ENCODE results near the gene SLC41A2. TPM values are rescaled to one million over a fixed set of nuclear protein-coding genes. Genes with fewer than 3 reads are reported as not detected.

The SLC41A2 gene
- total and polyA plus RNA-seq, 4 donors = 7.7 to 235 (median 25.2) TPM

- H3K4me3 ChIP-seq (ENCODE audit: low read depth in 1 of 3, low read length in 3 of 3) = no peak overlapping the region
- TF ChIP-seq NR2F2 (IDR thresholded peaks at IDR 0.05) = no peak
- no peak for TF ChIP-seq JUND (IDR thresholded peaks at IDR 0.05)
- no peak for TF ChIP-seq MAX (IDR thresholded peaks at IDR 0.05)
- TF ChIP-seq ZBTB33 (IDR thresholded peaks at IDR 0.05) = no peak
- TF ChIP-seq FOXA2 (IDR thresholded peaks at IDR 0.05) = no peak
- TF ChIP-seq HNF4G (IDR thresholded peaks at IDR 0.05) = no peak
- TF ChIP-seq RAD21 (IDR thresholded peaks at IDR 0.05) = no peak
- TF ChIP-seq ATF3 (IDR thresholded peaks at IDR 0.05) = no peak
- TF ChIP-seq FOXA1 (IDR thresholded peaks at IDR 0.05) = no peak
- no peak for TF ChIP-seq HNF4A (conservative IDR thresholded peaks at IDR 0.05)
- no peaks in the 10 kb centered on the region for H3K27me3 ChIP-seq (ENCODE audit: control insufficient read depth in 4 of 4, insufficient read depth in 4 of 4, low read length in 3 of 4)
- no peaks in the 10 kb centered on the region for H3K4me1 ChIP-seq (ENCODE audit: control insufficient read depth in 4 of 4, insufficient read depth in 4 of 4, low read length in 3 of 4)
- 93% methylated on average over 4 of the region's 4 CpGs for WGBS
- H3K27ac ChIP-seq (ENCODE audit: low read depth in 1 of 2, low read length in 2 of 2) = no peak overlapping the region
- DNase-seq (ENCODE audit: low spot score) = no peak
- peaks cover 0 to 6% (median 1%) of the 10 kb centered on the region in 4 donors for H3K36me3 ChIP-seq (ENCODE audit: control insufficient read depth in 4 of 4, insufficient read depth in 3 of 4, low read depth in 1 of 4, low read length in 3 of 4)
- no peaks in the 10 kb centered on the region for H3K9me3 ChIP-seq (ENCODE audit: control insufficient read depth in 4 of 4, low read length in 3 of 4)
- H3K9ac ChIP-seq (ENCODE audit: low read depth in 1 of 2, low read length in 2 of 2) = no peak overlapping the region
Measured at GRCh38 chr12:104911942-104912341, 46.1 kb downstream of the SLC41A2 start.

GRCh38 chr12:104910196-104910840, 47.8 kb downstream of the SLC41A2 start:
- TF ChIP-seq RAD21 (IDR thresholded peaks at IDR 0.05) (no peak), ATF3 (IDR thresholded peaks at IDR 0.05) (no peak), FOXA2 (IDR thresholded peaks at IDR 0.05) (no peak), ZBTB33 (IDR thresholded peaks at IDR 0.05) (no peak), FOXA1 (IDR thresholded peaks at IDR 0.05) (no peak), GABPA (IDR thresholded peaks at IDR 0.05 in 1 of 2, conservative IDR thresholded peaks at IDR 0.05 in 1 of 2) (no peak), MAX (IDR thresholded peaks at IDR 0.05) (no peak), SP1 (IDR thresholded peaks at IDR 0.05) (no peak), JUND (IDR thresholded peaks at IDR 0.05) (no peak), EGR1 (IDR thresholded peaks at IDR 0.05; ENCODE audit: low read depth in 2 of 2) (no peak), CTCF (IDR thresholded peaks at IDR 0.05; ENCODE audit: low read depth, low read length, missing input control) (no peak), REST (IDR thresholded peaks at IDR 0.05) (no peak), TAF1 (conservative IDR thresholded peaks at IDR 0.05) (no peak), HNF4A (conservative IDR thresholded peaks at IDR 0.05) (no peak), YY1 (IDR thresholded peaks at IDR 0.05) (no peak), HNF4G (IDR thresholded peaks at IDR 0.05) (no peak), NR2F2 (IDR thresholded peaks at IDR 0.05) (no peak), RXRA (IDR thresholded peaks at IDR 0.05) (no peak)
- Histone ChIP-seq H3K9me3 (ENCODE audit: control insufficient read depth in 4 of 4, low read length in 3 of 4) (no peaks in the 10 kb centered on the region), H3K9ac (ENCODE audit: low read depth in 1 of 2, low read length in 2 of 2) (no peak overlapping the region), H3K4me1 (ENCODE audit: control insufficient read depth in 4 of 4, insufficient read depth in 4 of 4, low read length in 3 of 4) (peaks cover 0 to 6% (median 0%) of the 10 kb centered on the region in 4 donors), H3K27me3 (ENCODE audit: control insufficient read depth in 4 of 4, insufficient read depth in 4 of 4, low read length in 3 of 4) (no peaks in the 10 kb centered on the region), H3K4me3 (ENCODE audit: low read depth in 1 of 3, low read length in 3 of 3) (no peak overlapping the region), H3K27ac (ENCODE audit: low read depth in 1 of 2, low read length in 2 of 2) (no peak overlapping the region), H3K36me3 (ENCODE audit: control insufficient read depth in 4 of 4, insufficient read depth in 3 of 4, low read depth in 1 of 4, low read length in 3 of 4) (peaks cover 0 to 10% (median 1%) of the 10 kb centered on the region in 4 donors)
- no peak for DNase-seq (ENCODE audit: low spot score)
- 97% methylated on average over 1 of the region's 1 CpG for WGBS
